Transverse colon (tissue), 4 donors: ENCODE data around the gene ANKFN1.

Experiments
- CTCF ChIP-seq, 5 experiments: fragments of 200-600 bp in 3 of 5; fragments of 450-650 bp in 2 of 5; sonication (generic) in 3 of 5; IDR thresholded peaks; 1 replicate in 2 of 5; 2 replicates in 3 of 5; pipeline ENCODE4 v1.5.1; 2016 to 2017; ENCODE audit warnings: antibody characterized with exemption in 5 of 5, inconsistent platforms in 3 of 5, mild to moderate bottlenecking in 2 of 5, moderate library complexity in 1 of 5
- POLR2A ChIP-seq: fragments of 450-650 bp; IDR thresholded peaks from one replicate; pipeline ENCODE4 v1.6.1; 2016; ENCODE audit warnings: antibody characterized with exemption, mild to moderate bottlenecking, moderate library complexity
- POLR2AphosphoS5 ChIP-seq, 3 donors: sonication (generic); formaldehyde crosslinking; IDR thresholded peaks; one replicate each; pipeline ENCODE4 v1.6.1; 2016; ENCODE audit warnings: antibody characterized with exemption in 3 of 3

- no peak for TF ChIP-seq POLR2AphosphoS5 (IDR thresholded peaks at IDR 0.05)
- no peak for TF ChIP-seq CTCF (IDR thresholded peaks at IDR 0.05)
- TF ChIP-seq POLR2A, result no peak
Observed at GRCh38 chr17:56150649-56151048, 2.6 kb upstream of the ANKFN1 start.
